ENCODE data around the gene RPL7A. TPM values are rescaled to one million over a fixed set of nuclear protein-coding genes. Genes with fewer than 3 reads are reported as not detected.

The RPL7A gene
- total RNA-seq, 1 experiment from 2014 or later, result 2,895 TPM

GRCh38 chr9:133332381-133332730, 15.7 kb upstream of the RPL7A start:
- Histone ChIP-seq H4K5ac (ENCODE audit: insufficient read length, low read depth, low read length) (no peak overlapping the region), H3K79me2 (ENCODE audit: insufficient read depth, low read length) (peaks cover 3% of the 10 kb centered on the region; the same call in 1 of the 2 replicates), H2BK12ac (ENCODE audit: insufficient read length, low read depth, low read length) (no peak overlapping the region), H4K20me1 (ENCODE audit: control insufficient read depth, insufficient read depth, insufficient read length) (no peaks in the 10 kb centered on the region), H3K27me3 (ENCODE audit: insufficient read depth, low read length) (no peaks in the 10 kb centered on the region), H2BK15ac (ENCODE audit: low read depth, low read length) (no peak overlapping the region), H3K27ac (ENCODE audit: insufficient read length, low read depth, low read length) (no peak overlapping the region), H3K9me3 (ENCODE audit: control insufficient read depth, low read depth, low read length) (no peaks in the 10 kb centered on the region), H2BK5ac (ENCODE audit: insufficient read length, low read length) (no peak overlapping the region), H3K56ac (ENCODE audit: insufficient read length, low read depth, low read length) (no peak overlapping the region), H3K4ac (ENCODE audit: low read depth, low read length) (no peak overlapping the region), H3K4me2 (ENCODE audit: insufficient read depth, insufficient read length, low read length) (no peak overlapping the region), H2AFZ (ENCODE audit: low read length) (no peak overlapping the region), H3K18ac (ENCODE audit: insufficient read length, low read depth, low read length) (no peak overlapping the region), H3K4me1 (ENCODE audit: insufficient read depth, low read length) (no peaks in the 10 kb centered on the region), H3T11ph (ENCODE audit: low read length) (no peak overlapping the region), H2BK120ac (ENCODE audit: low read depth, low read length, poor library complexity, severe bottlenecking) (no peak overlapping the region), H3K23me2 (ENCODE audit: insufficient read length, low read depth, low read length, poor library complexity, severe bottlenecking) (peaks cover 3% of the 10 kb centered on the region), H4K8ac (replicated peaks; ENCODE audit: insufficient read length, low read depth, low read length) (no peak overlapping the region), H3K79me1 (ENCODE audit: insufficient read depth, low read depth, low read length, poor library complexity, severe bottlenecking) (no peaks in the 10 kb centered on the region), H3K23ac (ENCODE audit: insufficient read length, low read depth, low read length) (no peak overlapping the region), H2AK5ac (ENCODE audit: insufficient read length, low read length) (no peak overlapping the region), H3K9ac (ENCODE audit: extremely low read depth, insufficient read length, low read length) (no peak overlapping the region), H3K14ac (ENCODE audit: insufficient read depth, low read length) (no peak overlapping the region), H2BK20ac (ENCODE audit: low read depth, low read length, poor library complexity, severe bottlenecking) (no peak overlapping the region), H4K91ac (ENCODE audit: insufficient read length, low read depth, low read length) (no peak overlapping the region)
- TF ChIP-seq, protein P1, sequence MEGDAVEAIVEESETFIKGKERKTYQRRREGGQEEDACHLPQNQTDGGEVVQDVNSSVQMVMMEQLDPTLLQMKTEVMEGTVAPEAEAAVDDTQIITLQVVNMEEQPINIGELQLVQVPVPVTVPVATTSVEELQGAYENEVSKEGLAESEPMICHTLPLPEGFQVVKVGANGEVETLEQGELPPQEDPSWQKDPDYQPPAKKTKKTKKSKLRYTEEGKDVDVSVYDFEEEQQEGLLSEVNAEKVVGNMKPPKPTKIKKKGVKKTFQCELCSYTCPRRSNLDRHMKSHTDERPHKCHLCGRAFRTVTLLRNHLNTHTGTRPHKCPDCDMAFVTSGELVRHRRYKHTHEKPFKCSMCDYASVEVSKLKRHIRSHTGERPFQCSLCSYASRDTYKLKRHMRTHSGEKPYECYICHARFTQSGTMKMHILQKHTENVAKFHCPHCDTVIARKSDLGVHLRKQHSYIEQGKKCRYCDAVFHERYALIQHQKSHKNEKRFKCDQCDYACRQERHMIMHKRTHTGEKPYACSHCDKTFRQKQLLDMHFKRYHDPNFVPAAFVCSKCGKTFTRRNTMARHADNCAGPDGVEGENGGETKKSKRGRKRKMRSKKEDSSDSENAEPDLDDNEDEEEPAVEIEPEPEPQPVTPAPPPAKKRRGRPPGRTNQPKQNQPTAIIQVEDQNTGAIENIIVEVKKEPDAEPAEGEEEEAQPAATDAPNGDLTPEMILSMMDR (conservative IDR thresholded peaks at IDR 0.05), result no peak
- Mint-ChIP-seq H3K27ac (0 out of 7 replicates have a peak overlapping the region, but pooled peaks of 1 of the 3 experiments have one; percentile 39), H3K36me3 (ENCODE audit: insufficient read depth in 1 of 3, low read depth in 3 of 3) (peaks cover 34 to 59% (median 57%) of the 10 kb centered on the region in 3 experiments), H3K4me1 (peaks cover 18 to 22% of the 10 kb centered on the region in 2 experiments), H3K4me3 (no peak overlapping the region), H3K9me3 (peaks cover 10 to 16% of the 10 kb centered on the region in 2 experiments), H3K27me3 (ENCODE audit: low read depth) (peaks cover under 1% of the 10 kb centered on the region)
- peak; percentile 18 for DNase-seq
- no CpG with 5 or more reads among the region's 20 CpGs for WGBS (ENCODE audit: extremely low coverage, insufficient read length, low lambda C conversion rate)
